ENCODE measurements around the gene GDPD5. TPM values are rescaled to one million over a fixed set of nuclear protein-coding genes. Genes with fewer than 3 reads are reported as not detected.

The GDPD5 gene
- polyA plus RNA-seq, 2 of the 4 experiments (the other 2 are of a cell fraction) = 3.9 to 5.9 TPM

DNA sequence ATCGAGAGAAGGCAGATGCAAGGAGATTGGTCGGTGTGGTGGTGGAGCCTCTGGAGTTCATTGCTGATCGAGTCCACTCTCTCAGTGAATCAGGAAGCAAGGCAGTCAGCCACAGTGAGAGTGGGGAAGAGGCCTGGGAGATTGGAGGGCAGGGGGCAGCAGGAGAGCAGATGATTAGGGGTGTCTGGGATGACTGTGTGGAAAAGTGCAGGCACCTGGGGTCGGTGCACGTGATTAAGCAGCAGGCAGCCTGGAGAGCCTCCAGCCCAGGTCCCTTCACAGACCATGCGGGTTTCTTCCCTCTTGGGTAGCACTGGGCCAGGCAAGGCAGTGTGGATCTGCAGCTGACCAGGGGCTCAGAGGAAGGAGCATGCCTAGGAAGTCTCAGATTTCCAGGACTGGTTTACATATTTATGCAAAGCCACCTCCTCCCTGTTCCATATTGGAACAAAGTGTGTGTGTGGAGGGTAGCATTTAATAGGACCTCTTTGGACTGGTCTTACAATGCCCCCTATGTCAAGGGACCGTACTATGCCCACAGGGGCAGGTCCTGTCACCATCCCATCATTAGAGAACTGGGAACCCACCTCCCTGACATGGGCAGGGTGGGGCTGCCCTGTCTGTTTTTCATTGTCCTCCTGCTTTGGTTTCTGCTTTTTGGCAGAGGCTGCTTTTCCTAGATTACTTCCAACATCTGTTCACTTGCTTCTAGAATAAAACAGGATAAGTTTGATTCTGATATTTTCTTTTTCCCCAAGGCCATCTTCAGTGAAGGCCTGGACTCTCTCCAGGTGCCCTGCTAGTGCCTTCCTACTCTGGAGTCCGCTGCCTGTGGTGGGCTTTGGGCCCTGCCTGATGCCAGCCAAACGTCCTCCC, 14.0 kb upstream of the GDPD5 start (continued):
- TF ChIP-seq, protein P1, sequence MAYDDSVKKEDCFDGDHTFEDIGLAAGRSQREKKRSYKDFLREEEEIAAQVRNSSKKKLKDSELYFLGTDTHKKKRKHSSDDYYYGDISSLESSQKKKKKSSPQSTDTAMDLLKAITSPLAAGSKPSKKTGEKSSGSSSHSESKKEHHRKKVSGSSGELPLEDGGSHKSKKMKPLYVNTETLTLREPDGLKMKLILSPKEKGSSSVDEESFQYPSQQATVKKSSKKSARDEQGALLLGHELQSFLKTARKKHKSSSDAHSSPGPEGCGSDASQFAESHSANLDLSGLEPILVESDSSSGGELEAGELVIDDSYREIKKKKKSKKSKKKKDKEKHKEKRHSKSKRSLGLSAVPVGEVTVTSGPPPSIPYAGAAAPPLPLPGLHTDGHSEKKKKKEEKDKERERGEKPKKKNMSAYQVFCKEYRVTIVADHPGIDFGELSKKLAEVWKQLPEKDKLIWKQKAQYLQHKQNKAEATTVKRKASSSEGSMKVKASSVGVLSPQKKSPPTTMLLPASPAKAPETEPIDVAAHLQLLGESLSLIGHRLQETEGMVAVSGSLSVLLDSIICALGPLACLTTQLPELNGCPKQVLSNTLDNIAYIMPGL (CRISPR knock-in tag; IDR thresholded peaks at IDR 0.05; ENCODE audit: borderline replicate concordance) = no peak
- TF ChIP-seq SREBF2 (IDR thresholded peaks at IDR 0.05) = no peak
- TF ChIP-seq HEYL (CRISPR knock-in tag; IDR thresholded peaks at IDR 0.05) = no peak

DNA sequence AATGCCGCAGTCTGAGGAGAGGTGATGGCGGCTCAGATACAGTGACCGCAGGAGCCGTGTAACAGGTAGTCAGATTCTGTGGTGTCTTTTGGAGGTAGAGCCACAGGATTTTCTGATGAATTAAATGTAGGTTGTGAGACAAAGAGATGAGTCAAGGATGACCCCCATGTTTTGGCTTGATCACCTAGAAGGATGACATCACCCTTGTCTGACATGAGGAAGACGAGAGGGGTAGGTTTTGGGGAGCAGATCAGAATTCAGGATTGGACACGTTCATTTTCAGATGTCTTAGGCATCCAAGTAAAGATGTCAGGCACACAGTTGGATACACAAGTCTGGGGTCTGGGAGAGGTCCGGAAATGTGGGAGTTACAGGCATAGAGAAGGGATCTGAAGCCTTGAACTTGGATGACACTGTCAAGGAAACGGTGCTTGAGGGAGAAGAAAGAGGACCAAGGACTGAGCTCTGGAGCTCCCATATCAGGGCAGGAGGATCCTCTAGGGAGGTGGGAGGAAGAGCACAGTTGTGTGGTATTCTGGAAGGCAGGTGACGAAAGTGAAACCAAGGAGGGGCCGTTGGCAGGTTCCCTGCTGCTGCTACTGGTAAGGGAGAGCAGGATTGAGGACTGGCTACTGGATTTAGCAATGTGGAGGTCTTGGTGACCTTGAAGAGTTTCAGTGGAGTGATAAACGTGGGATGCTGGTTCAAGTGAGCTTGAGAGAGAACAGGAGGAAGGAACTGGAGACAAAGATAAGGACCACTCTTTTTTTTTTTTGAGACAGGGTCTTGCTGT, 12.6 kb upstream of the GDPD5 start:
- ATAC-seq (no peak), FAIRE-seq (no peak), DNase-seq (ENCODE audit: low read depth in 1 of 2, low spot score in 1 of 2) (no peak)
- POLR2A ChIA-PET = no interaction called here
- 82% methylated on average over 11 of the region's 11 CpGs for WGBS (ENCODE audit: missing lambda C conversion rate)
- no peak overlapping the region for H3K4me3 ChIP-seq
- H3K9me3 ChIP-seq = no peaks in the 10 kb centered on the region
- TF ChIP-seq HOXB5 (CRISPR knock-in tag; IDR thresholded peaks at IDR 0.05) (no peak), POLR2AphosphoS2 (conservative IDR thresholded peaks at IDR 0.05; ENCODE audit: low read length) (no peak), ESRRA (IDR thresholded peaks at IDR 0.05; ENCODE audit: borderline replicate concordance, low read length) (no peak), FOSB (CRISPR knock-in tag; IDR thresholded peaks at IDR 0.05) (no peak), EHMT2 (IDR thresholded peaks at IDR 0.05; ENCODE audit: low read depth) (no peak), EHF (CRISPR knock-in tag; IDR thresholded peaks at IDR 0.05) (no peak), JUNB (IDR thresholded peaks at IDR 0.05) (no peak)
- TF ChIP-seq, protein P2, sequence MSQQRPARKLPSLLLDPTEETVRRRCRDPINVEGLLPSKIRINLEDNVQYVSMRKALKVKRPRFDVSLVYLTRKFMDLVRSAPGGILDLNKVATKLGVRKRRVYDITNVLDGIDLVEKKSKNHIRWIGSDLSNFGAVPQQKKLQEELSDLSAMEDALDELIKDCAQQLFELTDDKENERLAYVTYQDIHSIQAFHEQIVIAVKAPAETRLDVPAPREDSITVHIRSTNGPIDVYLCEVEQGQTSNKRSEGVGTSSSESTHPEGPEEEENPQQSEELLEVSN (IDR thresholded peaks at IDR 0.05; ENCODE audit: borderline replicate concordance, low read depth) = no peak
- CTCF ChIA-PET = interaction anchor here (0.6 to 4.2 kb wide), 6 partner anchors 9 to 134 kb away, joined by 3 to 35 read pairs (median 4); no protein-coding TSS in a partner anchor
- H3K4me1 ChIP-seq = peaks cover 25% of the 10 kb centered on the region
- no peak overlapping the region for H3K4me2 ChIP-seq
- H3K27ac ChIP-seq = no peak overlapping the region

DNA sequence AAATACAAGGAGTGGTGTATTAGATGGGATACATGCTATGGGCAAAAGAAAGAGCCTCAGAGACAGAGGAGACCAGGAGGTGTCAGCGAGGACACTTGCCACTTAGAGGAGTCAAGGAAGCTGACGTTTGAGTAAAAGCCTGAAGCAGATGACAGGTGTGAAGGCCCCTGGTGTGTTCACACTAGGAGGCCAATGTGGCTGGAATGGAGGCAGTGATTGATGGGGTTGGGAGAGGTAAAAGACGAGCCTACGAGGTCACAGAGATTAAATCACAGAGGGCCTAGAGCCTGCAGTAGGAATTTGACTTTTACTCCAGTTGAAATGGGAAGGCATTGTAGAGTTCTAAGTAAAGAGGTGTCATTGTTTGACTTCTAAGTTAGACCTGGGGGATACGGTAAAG, 12.0 kb upstream of the GDPD5 start:
- ATAC-seq (no peak), DNase-seq (ENCODE audit: low read depth in 1 of 2, low spot score in 1 of 2) (no peak), FAIRE-seq (no peak)
- 86% methylated on average over 5 of the region's 5 CpGs for WGBS (ENCODE audit: missing lambda C conversion rate)
- ChIA-PET POLR2A (no interaction called here), CTCF (interaction anchor here (0.9 to 11.6 kb wide), 8 partner anchors 9 to 197 kb away, joined by 3 to 172 read pairs (median 6); no protein-coding TSS in a partner anchor)
- no peak overlapping the region for H3K4me3 ChIP-seq
- peaks cover 25% of the 10 kb centered on the region for H3K4me1 ChIP-seq
- no peak overlapping the region for H3K4me2 ChIP-seq
- TF ChIP-seq SMC3 (IDR thresholded peaks at IDR 0.05) (no peak), CBX2 (IDR thresholded peaks at IDR 0.05; ENCODE audit: borderline replicate concordance, low read depth) (no peak), FOSL2 (IDR thresholded peaks at IDR 0.05) (no peak), FOSL2 (CRISPR knock-in tag; IDR thresholded peaks at IDR 0.05) (no peak), ZNF302 (CRISPR knock-in tag; IDR thresholded peaks at IDR 0.05) (no peak), EHMT2 (IDR thresholded peaks at IDR 0.05; ENCODE audit: low read depth) (no peak), RAD21 (conservative IDR thresholded peaks at IDR 0.05 in 1 of 2, IDR thresholded peaks at IDR 0.05 in 1 of 2) (no peak), FOSB (CRISPR knock-in tag; IDR thresholded peaks at IDR 0.05) (no peak), TP53 (CRISPR knock-in tag; IDR thresholded peaks at IDR 0.05) (no peak)
- H3K27ac ChIP-seq = no peak overlapping the region
- H3K9me3 ChIP-seq = no peaks in the 10 kb centered on the region
